ENCODE data around the gene OR2C1.

DNA sequence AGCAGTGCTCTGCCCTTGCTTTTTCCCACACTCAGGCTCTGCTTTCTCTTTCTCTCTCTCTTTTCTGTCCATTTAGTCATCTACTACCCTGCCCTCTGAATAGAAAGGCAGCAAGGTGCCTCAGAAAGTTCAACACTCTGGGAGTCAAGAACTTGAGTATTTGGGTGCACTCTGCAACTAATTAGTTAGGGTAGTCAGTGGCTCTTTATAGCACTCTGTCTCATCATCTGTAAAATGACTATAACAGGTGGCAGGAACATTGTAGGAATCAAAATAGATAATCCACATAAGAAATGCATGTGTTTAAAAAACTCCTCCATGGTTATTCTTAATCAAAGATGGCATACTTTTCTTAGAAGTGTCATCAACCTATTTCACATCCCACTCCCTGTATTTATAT, 7.2 kb downstream of the OR2C1 start:
- TF ChIP-seq, protein P1, sequence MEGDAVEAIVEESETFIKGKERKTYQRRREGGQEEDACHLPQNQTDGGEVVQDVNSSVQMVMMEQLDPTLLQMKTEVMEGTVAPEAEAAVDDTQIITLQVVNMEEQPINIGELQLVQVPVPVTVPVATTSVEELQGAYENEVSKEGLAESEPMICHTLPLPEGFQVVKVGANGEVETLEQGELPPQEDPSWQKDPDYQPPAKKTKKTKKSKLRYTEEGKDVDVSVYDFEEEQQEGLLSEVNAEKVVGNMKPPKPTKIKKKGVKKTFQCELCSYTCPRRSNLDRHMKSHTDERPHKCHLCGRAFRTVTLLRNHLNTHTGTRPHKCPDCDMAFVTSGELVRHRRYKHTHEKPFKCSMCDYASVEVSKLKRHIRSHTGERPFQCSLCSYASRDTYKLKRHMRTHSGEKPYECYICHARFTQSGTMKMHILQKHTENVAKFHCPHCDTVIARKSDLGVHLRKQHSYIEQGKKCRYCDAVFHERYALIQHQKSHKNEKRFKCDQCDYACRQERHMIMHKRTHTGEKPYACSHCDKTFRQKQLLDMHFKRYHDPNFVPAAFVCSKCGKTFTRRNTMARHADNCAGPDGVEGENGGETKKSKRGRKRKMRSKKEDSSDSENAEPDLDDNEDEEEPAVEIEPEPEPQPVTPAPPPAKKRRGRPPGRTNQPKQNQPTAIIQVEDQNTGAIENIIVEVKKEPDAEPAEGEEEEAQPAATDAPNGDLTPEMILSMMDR (IDR thresholded peaks at IDR 0.05): no peak
- TF ChIP-seq NR2C2 (CRISPR knock-in tag; IDR thresholded peaks at IDR 0.05): no peak
- no peak for TF ChIP-seq CREM (CRISPR knock-in tag; IDR thresholded peaks at IDR 0.05)
- TF ChIP-seq, protein P2, sequence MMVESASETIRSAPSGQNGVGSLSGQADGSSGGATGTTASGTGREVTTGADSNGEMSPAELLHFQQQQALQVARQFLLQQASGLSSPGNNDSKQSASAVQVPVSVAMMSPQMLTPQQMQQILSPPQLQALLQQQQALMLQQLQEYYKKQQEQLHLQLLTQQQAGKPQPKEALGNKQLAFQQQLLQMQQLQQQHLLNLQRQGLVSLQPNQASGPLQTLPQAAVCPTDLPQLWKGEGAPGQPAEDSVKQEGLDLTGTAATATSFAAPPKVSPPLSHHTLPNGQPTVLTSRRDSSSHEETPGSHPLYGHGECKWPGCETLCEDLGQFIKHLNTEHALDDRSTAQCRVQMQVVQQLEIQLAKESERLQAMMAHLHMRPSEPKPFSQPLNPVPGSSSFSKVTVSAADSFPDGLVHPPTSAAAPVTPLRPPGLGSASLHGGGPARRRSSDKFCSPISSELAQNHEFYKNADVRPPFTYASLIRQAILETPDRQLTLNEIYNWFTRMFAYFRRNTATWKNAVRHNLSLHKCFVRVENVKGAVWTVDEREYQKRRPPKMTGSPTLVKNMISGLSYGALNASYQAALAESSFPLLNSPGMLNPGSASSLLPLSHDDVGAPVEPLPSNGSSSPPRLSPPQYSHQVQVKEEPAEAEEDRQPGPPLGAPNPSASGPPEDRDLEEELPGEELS (CRISPR knock-in tag; IDR thresholded peaks at IDR 0.05): no peak
- no peak for TF ChIP-seq ZNF219 (CRISPR knock-in tag; IDR thresholded peaks at IDR 0.05; ENCODE audit: borderline replicate concordance)
- no peak for TF ChIP-seq ESRRA (CRISPR knock-in tag; IDR thresholded peaks at IDR 0.05; ENCODE audit: borderline replicate concordance)
- no peak for TF ChIP-seq CREB1 (CRISPR knock-in tag; IDR thresholded peaks at IDR 0.05)
- TF ChIP-seq, protein P3, sequence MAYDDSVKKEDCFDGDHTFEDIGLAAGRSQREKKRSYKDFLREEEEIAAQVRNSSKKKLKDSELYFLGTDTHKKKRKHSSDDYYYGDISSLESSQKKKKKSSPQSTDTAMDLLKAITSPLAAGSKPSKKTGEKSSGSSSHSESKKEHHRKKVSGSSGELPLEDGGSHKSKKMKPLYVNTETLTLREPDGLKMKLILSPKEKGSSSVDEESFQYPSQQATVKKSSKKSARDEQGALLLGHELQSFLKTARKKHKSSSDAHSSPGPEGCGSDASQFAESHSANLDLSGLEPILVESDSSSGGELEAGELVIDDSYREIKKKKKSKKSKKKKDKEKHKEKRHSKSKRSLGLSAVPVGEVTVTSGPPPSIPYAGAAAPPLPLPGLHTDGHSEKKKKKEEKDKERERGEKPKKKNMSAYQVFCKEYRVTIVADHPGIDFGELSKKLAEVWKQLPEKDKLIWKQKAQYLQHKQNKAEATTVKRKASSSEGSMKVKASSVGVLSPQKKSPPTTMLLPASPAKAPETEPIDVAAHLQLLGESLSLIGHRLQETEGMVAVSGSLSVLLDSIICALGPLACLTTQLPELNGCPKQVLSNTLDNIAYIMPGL (CRISPR knock-in tag; IDR thresholded peaks at IDR 0.05): no peak
- TF ChIP-seq, protein P4, sequence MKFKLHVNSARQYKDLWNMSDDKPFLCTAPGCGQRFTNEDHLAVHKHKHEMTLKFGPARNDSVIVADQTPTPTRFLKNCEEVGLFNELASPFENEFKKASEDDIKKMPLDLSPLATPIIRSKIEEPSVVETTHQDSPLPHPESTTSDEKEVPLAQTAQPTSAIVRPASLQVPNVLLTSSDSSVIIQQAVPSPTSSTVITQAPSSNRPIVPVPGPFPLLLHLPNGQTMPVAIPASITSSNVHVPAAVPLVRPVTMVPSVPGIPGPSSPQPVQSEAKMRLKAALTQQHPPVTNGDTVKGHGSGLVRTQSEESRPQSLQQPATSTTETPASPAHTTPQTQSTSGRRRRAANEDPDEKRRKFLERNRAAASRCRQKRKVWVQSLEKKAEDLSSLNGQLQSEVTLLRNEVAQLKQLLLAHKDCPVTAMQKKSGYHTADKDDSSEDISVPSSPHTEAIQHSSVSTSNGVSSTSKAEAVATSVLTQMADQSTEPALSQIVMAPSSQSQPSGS (CRISPR knock-in tag; IDR thresholded peaks at IDR 0.05; ENCODE audit: borderline replicate concordance, low read depth): no peak
- TF ChIP-seq, protein P5, sequence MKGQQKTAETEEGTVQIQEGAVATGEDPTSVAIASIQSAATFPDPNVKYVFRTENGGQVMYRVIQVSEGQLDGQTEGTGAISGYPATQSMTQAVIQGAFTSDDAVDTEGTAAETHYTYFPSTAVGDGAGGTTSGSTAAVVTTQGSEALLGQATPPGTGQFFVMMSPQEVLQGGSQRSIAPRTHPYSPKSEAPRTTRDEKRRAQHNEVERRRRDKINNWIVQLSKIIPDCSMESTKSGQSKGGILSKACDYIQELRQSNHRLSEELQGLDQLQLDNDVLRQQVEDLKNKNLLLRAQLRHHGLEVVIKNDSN (CRISPR knock-in tag; IDR thresholded peaks at IDR 0.05): no peak
- TF ChIP-seq, protein P6, sequence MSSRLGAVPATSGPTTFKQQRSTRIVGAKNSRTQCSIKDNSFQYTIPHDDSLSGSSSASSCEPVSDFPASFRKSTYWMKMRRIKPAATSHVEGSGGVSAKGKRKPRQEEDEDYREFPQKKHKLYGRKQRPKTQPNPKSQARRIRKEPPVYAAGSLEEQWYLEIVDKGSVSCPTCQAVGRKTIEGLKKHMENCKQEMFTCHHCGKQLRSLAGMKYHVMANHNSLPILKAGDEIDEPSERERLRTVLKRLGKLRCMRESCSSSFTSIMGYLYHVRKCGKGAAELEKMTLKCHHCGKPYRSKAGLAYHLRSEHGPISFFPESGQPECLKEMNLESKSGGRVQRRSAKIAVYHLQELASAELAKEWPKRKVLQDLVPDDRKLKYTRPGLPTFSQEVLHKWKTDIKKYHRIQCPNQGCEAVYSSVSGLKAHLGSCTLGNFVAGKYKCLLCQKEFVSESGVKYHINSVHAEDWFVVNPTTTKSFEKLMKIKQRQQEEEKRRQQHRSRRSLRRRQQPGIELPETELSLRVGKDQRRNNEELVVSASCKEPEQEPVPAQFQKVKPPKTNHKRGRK (CRISPR knock-in tag; IDR thresholded peaks at IDR 0.05; ENCODE audit: borderline replicate concordance): no peak
- TF ChIP-seq, protein P7, sequence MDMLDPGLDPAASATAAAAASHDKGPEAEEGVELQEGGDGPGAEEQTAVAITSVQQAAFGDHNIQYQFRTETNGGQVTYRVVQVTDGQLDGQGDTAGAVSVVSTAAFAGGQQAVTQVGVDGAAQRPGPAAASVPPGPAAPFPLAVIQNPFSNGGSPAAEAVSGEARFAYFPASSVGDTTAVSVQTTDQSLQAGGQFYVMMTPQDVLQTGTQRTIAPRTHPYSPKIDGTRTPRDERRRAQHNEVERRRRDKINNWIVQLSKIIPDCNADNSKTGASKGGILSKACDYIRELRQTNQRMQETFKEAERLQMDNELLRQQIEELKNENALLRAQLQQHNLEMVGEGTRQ (CRISPR knock-in tag; IDR thresholded peaks at IDR 0.05): no peak
- TF ChIP-seq, protein P8, sequence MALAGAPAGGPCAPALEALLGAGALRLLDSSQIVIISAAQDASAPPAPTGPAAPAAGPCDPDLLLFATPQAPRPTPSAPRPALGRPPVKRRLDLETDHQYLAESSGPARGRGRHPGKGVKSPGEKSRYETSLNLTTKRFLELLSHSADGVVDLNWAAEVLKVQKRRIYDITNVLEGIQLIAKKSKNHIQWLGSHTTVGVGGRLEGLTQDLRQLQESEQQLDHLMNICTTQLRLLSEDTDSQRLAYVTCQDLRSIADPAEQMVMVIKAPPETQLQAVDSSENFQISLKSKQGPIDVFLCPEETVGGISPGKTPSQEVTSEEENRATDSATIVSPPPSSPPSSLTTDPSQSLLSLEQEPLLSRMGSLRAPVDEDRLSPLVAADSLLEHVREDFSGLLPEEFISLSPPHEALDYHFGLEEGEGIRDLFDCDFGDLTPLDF (CRISPR knock-in tag; IDR thresholded peaks at IDR 0.05): no peak

All from WTC11 (cell line).